Left lung (tissue), 10 donors: ENCODE measurements around the gene ALG9. TPM values are rescaled to one million over a fixed set of nuclear protein-coding genes. Genes with fewer than 3 reads are reported as not detected.

Experiments used
- ATAC-seq: fragments of 200-7000 bp; cut with Tn5 transposase; one replicate; pipeline ENCODE4 v1.9.1; 2020; ENCODE audit warnings: moderate library complexity
- DNase-seq, 4 donors: peaks; one replicate each; pipeline ENCODE4 v3.0.0-alpha.2; 2013 to 2020
- H3K27ac ChIP-seq, 2 donors: fragments of 200-600 bp; sonication (generic) in 1 of 2; one replicate each; pipeline versions ENCODE4 v1.5.0 to v1.8.0; 2020 to 2021
- H3K27me3 ChIP-seq, 2 donors: fragments of 200-600 bp; sonication (generic) in 1 of 2; one replicate each; pipeline versions ENCODE4 v1.5.0 to v1.8.0; 2020 to 2021
- H3K36me3 ChIP-seq, 2 donors: fragments of 200-600 bp; sonication (generic) in 1 of 2; one replicate each; pipeline versions ENCODE4 v1.5.0 to v1.8.0; 2020 to 2021
- H3K4me1 ChIP-seq, 2 donors: fragments of 200-600 bp; one replicate each; pipeline ENCODE4 v1.8.0; 2021
- H3K4me3 ChIP-seq, 2 donors: fragments of 200-600 bp; sonication (generic) in 1 of 2; one replicate each; pipeline versions ENCODE4 v1.5.0 to v1.8.0; 2020 to 2021; ENCODE audit warnings: mild to moderate bottlenecking in 1 of 2
- H3K9me3 ChIP-seq, 2 donors: fragments of 200-600 bp; sonication (generic) in 1 of 2; one replicate each; pipeline versions ENCODE4 v1.5.0 to v1.8.0; 2020 to 2021
- CTCF ChIP-seq, 2 donors: fragments of 200-600 bp; sonication (generic) in 1 of 2; IDR thresholded peaks; one replicate each; pipeline versions ENCODE4 v1.5.0 to v1.8.0; 2021; ENCODE audit warnings: antibody characterized with exemption in 2 of 2
- intact Hi-C, 2 donors: fragments of 100-400 bp; cut with DNase I; formaldehyde crosslinking; loops; one replicate each; pipeline versions ENCODE4 v1.11.2 to v1.14.2; 2022
- polyA plus RNA-seq, 6 donors: library from polyadenylated mRNA; unstranded; fragments of 120-200 nt; gene quantifications; one replicate each; pipeline ENCODE4 v1.2.1, GENCODE V29; 2013; ENCODE audit not compliant: insufficient read length in 6 of 6
- total RNA-seq, 2 donors: library from RNA; stranded (reverse); fragmentation: NEBNext Ultra II Directional; extraction: Animal tissue kit (Norgen Biotek cat#: 25700); gene quantifications; one replicate each; pipeline ENCODE4 v1.2.1, GENCODE V29; 2021
- donor health status: DM: no; HTN: yes; CAD: no.
- donor health status: DM: no; HTN: no; CAD: no.

Gene ALG9
- total and polyA plus RNA-seq, 8 donors, result 27.5 to 51.0 (median 47.4) TPM

GRCh38 chr11:111807076-111807475 is 64.3 kb downstream of the ALG9 start:
- no peak for TF ChIP-seq CTCF (IDR thresholded peaks at IDR 0.05)
- Histone ChIP-seq H3K4me1 (no peaks in the 10 kb centered on the region), H3K27ac (no peak overlapping the region), H3K36me3 (peaks cover 0 to 46% of the 10 kb centered on the region in 2 donors), H3K4me3 (no peak overlapping the region), H3K9me3 (no peaks in the 10 kb centered on the region), H3K27me3 (no peaks in the 10 kb centered on the region)
- no peak for ATAC-seq
- DNase-seq, result no peak
- intact Hi-C loops, result no loop called here

- Histone ChIP-seq H3K9me3 (peaks cover 0 to 9% of the 10 kb centered on the region in 2 donors), H3K36me3 (peaks cover 0 to 25% of the 10 kb centered on the region in 2 donors), H3K4me3 (no peak overlapping the region), H3K4me1 (no peaks in the 10 kb centered on the region), H3K27ac (no peak overlapping the region), H3K27me3 (no peaks in the 10 kb centered on the region)
- intact Hi-C loops, result no loop called here
- DNase-seq (no peak), ATAC-seq (peak; percentile 10)
- no peak for TF ChIP-seq CTCF (IDR thresholded peaks at IDR 0.05)
Measured at GRCh38 chr11:111801135-111801534, 70.2 kb downstream of the ALG9 start.

- intact Hi-C loops, result no loop called here
- Histone ChIP-seq H3K36me3 (peaks cover 0 to 4% of the 10 kb centered on the region in 2 donors), H3K27me3 (no peaks in the 10 kb centered on the region), H3K4me1 (no peaks in the 10 kb centered on the region), H3K4me3 (no peak overlapping the region), H3K27ac (no peak overlapping the region), H3K9me3 (peaks cover 0 to 9% of the 10 kb centered on the region in 2 donors)
- ATAC-seq (no peak), DNase-seq (no peak)
- TF ChIP-seq CTCF (IDR thresholded peaks at IDR 0.05), result no peak
Measured at GRCh38 chr11:111798279-111798678, 73.1 kb downstream of the ALG9 start.

GRCh38 chr11:111797145-111797581 is 74.2 kb downstream of the ALG9 start:
- Histone ChIP-seq H3K9me3 (peaks cover 0 to 9% of the 10 kb centered on the region in 2 donors), H3K27ac (no peak overlapping the region), H3K4me3 (no peak overlapping the region), H3K36me3 (no peaks in the 10 kb centered on the region), H3K27me3 (no peaks in the 10 kb centered on the region), H3K4me1 (no peaks in the 10 kb centered on the region)
- TF ChIP-seq CTCF (IDR thresholded peaks at IDR 0.05), result no peak
- peak; percentile 20 for ATAC-seq
- no peak for DNase-seq
- intact Hi-C loops, result no loop called here

GRCh38 chr11:111796696-111797095 is 74.7 kb downstream of the ALG9 start:
- H3K4me1 ChIP-seq, result no peaks in the 10 kb centered on the region
- H3K36me3 ChIP-seq, result no peaks in the 10 kb centered on the region
- no peaks in the 10 kb centered on the region for H3K27me3 ChIP-seq
- no peak overlapping the region for H3K4me3 ChIP-seq
- ATAC-seq (no peak), DNase-seq (no peak)
- H3K9me3 ChIP-seq, result peaks cover 0 to 9% of the 10 kb centered on the region in 2 donors
- intact Hi-C loops, result no loop called here
- TF ChIP-seq CTCF (IDR thresholded peaks at IDR 0.05), result no peak
- H3K27ac ChIP-seq, result no peak overlapping the region
